SK-N-SH (cell line): Measurements from ENCODE around the gene SMIM12. TPM values are rescaled to one million over a fixed set of nuclear protein-coding genes. Genes with fewer than 3 reads are reported as not detected.

Experiments
- CTCF ChIA-PET: fragments of 300-600, 350-600 bp; formaldehyde crosslinking; extraction: SDS; loops from one replicate; lab custom pipeline; 2021; lab: Yijun Ruan, JAX
- POLR2A ChIA-PET: fragments of 350-600 bp; sonication (Branson Sonifier 250); formaldehyde crosslinking; extraction: SDS; loops from one replicate; lab custom pipeline; 2020; ENCODE audit warnings: antibody characterized with exemption, inconsistent platforms; lab: Yijun Ruan, JAX
- DNase-seq: peaks from one replicate; pipeline ENCODE4 v3.0.0; 2012
- H2AFZ ChIP-seq: fragments of 200-600 bp; sonication (generic); 2 replicates; pipeline ENCODE4 v1.8.1; 2016; ENCODE audit warnings: antibody characterized with exemption, mild to moderate bottlenecking, low read depth
- H3F3A ChIP-seq: fragments of 200-600 bp; sonication (generic); replicated peaks from 2 replicates; pipeline ENCODE3; 2016; ENCODE audit warnings: antibody characterized with exemption, mild to moderate bottlenecking; ENCODE audit not compliant: insufficient read depth
- H3K27ac ChIP-seq, 2 experiments: fragments of 200-500 bp in 1 of 2; fragments of 200-600 bp in 1 of 2; sonication (Bioruptor generic) in 1 of 2; sonication (generic), shearing (Covaris generic) in 1 of 2; 2 replicates each; pipeline versions ENCODE4 v1.5.1 to v1.6.1; 2014 to 2016; ENCODE audit warnings: low read depth in 2 of 2, inconsistent platforms in 1 of 2, low read length in 1 of 2, mild to moderate bottlenecking in 1 of 2, mixed read lengths in 1 of 2
- H3K27me3 ChIP-seq: fragments of 200-600 bp; sonication (generic), shearing (Covaris generic); 2 replicates; pipeline ENCODE4 v1.6.1; 2016; ENCODE audit warnings: mixed run types; ENCODE audit not compliant: insufficient read depth
- H3K36me3 ChIP-seq, 2 experiments: fragments of 200-500 bp in 1 of 2; fragments of 200-600 bp in 1 of 2; sonication (Bioruptor generic) in 1 of 2; sonication (generic) in 1 of 2; replicated peaks in 1 of 2; 2 replicates each; pipeline versions ENCODE3 to v1.5.1; 2014 to 2016; ENCODE audit warnings: low read length in 1 of 2, mild to moderate bottlenecking in 1 of 2; ENCODE audit not compliant: insufficient read depth in 2 of 2, control insufficient read depth in 1 of 2
- H3K4me1 ChIP-seq, 2 experiments: fragments of 200-500 bp in 1 of 2; fragments of 200-600 bp in 1 of 2; sonication (Bioruptor generic) in 1 of 2; sonication (generic), shearing (Covaris generic) in 1 of 2; 2 replicates each; pipeline versions ENCODE4 v1.5.1 to v1.6.1; 2014 to 2016; ENCODE audit warnings: low read depth in 1 of 2, low read length in 1 of 2, mixed run types in 1 of 2; ENCODE audit not compliant: insufficient read depth in 2 of 2, control insufficient read depth in 1 of 2
- H3K4me2 ChIP-seq: fragments of 200-600 bp; sonication (generic), shearing (Covaris generic); 2 replicates; pipeline ENCODE4 v1.6.1; 2017; ENCODE audit warnings: mixed run types
- H3K4me3 ChIP-seq, 2 experiments: fragments of 200-500 bp in 1 of 2; fragments of 200-600 bp in 1 of 2; sonication (Bioruptor generic) in 1 of 2; sonication (generic), shearing (Covaris generic) in 1 of 2; 2 replicates each; pipeline versions ENCODE4 v1.5.1 to v1.8.1; 2014 to 2016; ENCODE audit warnings: low read depth in 2 of 2, inconsistent platforms in 1 of 2, low read length in 1 of 2, mild to moderate bottlenecking in 1 of 2, mixed read lengths in 1 of 2, moderate library complexity in 1 of 2
- H3K79me2 ChIP-seq: fragments of 200-600 bp; sonication (generic); 2 replicates; pipeline ENCODE4 v1.8.1; 2017; ENCODE audit warnings: mild to moderate bottlenecking; ENCODE audit not compliant: insufficient read depth
- H3K9ac ChIP-seq: fragments of 200-600 bp; sonication (generic); 2 replicates; pipeline ENCODE4 v1.6.1; 2017; ENCODE audit warnings: mixed run types
- H3K9me2 ChIP-seq: fragments of 200-600 bp; sonication (generic); 2 replicates; pipeline ENCODE4 v1.6.1; 2017; ENCODE audit warnings: mixed run types
- H3K9me3 ChIP-seq: fragments of 200-600 bp; sonication (generic); 2 replicates; pipeline ENCODE4 v1.6.1; 2017; ENCODE audit warnings: mixed run types, mild to moderate bottlenecking, moderate library complexity
- H4K20me1 ChIP-seq: fragments of 200-600 bp; sonication (generic); 2 replicates; pipeline ENCODE4 v1.6.1; 2017; ENCODE audit warnings: mild to moderate bottlenecking, mixed run types; ENCODE audit not compliant: insufficient read depth
- CHD2 ChIP-seq: fragments of 150-350 bp; IDR thresholded peaks from 2 replicates; pipeline ENCODE4 v1.6.1; 2018; ENCODE audit warnings: low read length; ENCODE audit not compliant: partially characterized antibody
- CTCF ChIP-seq: fragments of 200-600 bp; sonication (generic); IDR thresholded peaks from 2 replicates; pipeline ENCODE4 v1.6.1; 2017; ENCODE audit warnings: antibody characterized with exemption, mild to moderate bottlenecking, moderate library complexity
- ELF1 ChIP-seq: IDR thresholded peaks from 2 replicates; pipeline ENCODE4 v1.4.0; 2012
- EZH2phosphoT487 ChIP-seq: fragments of 200-600 bp; sonication (generic); IDR thresholded peaks from 2 replicates; pipeline ENCODE4 v1.6.1; 2017; ENCODE audit warnings: low read depth, mixed run types, mild to moderate bottlenecking, antibody characterized with exemption, moderate library complexity, borderline replicate concordance
- FOSL2 ChIP-seq: IDR thresholded peaks from 2 replicates; pipeline ENCODE4 v1.4.0; 2012; ENCODE audit warnings: low read depth, mild to moderate bottlenecking, moderate library complexity, borderline replicate concordance
- FOXM1 ChIP-seq: IDR thresholded peaks from 2 replicates; pipeline ENCODE4 v1.4.0; 2012; ENCODE audit warnings: low read depth, mild to moderate bottlenecking
- GATA2 ChIP-seq: sonication (generic); formaldehyde crosslinking; IDR thresholded peaks from 2 replicates; pipeline ENCODE4 v1.5.0; 2020; ENCODE audit warnings: mild to moderate bottlenecking, missing genetic modification reagents
- IRF3 ChIP-seq: fragments of 150-350 bp; IDR thresholded peaks from 2 replicates; pipeline ENCODE4 v1.6.1; 2016; ENCODE audit warnings: mild to moderate bottlenecking, low read depth, low read length
- JUND ChIP-seq: IDR thresholded peaks from 2 replicates; pipeline ENCODE4 v1.4.0; 2012
- MAX ChIP-seq: IDR thresholded peaks from 2 replicates; pipeline ENCODE4 v1.4.0; 2012; ENCODE audit warnings: low read depth
- MEF2A ChIP-seq: IDR thresholded peaks from 2 replicates; pipeline ENCODE4 v1.4.0; 2012; ENCODE audit warnings: low read depth, borderline replicate concordance
- MXI1 ChIP-seq: IDR thresholded peaks from 2 replicates; pipeline ENCODE4 v1.6.1; 2012; ENCODE audit warnings: mild to moderate bottlenecking, low read depth, low read length, improper control_type of control experiment
- NFIC ChIP-seq: IDR thresholded peaks from 2 replicates; pipeline ENCODE4 v1.4.0; 2012; ENCODE audit warnings: borderline replicate concordance
- POLR2AphosphoS5 ChIP-seq: IDR thresholded peaks from 2 replicates; pipeline ENCODE4 v1.6.1; 2012; ENCODE audit warnings: low read depth, low read length
- RCOR1 ChIP-seq: fragments of 150-350 bp; IDR thresholded peaks from 2 replicates; pipeline ENCODE4 v1.6.1; 2017; ENCODE audit warnings: antibody characterized with exemption, low read length
- RFX5 ChIP-seq: IDR thresholded peaks from 2 replicates; pipeline ENCODE4 v1.6.1; 2012; ENCODE audit warnings: mild to moderate bottlenecking, improper control_type of control experiment, low read length
- RXRA ChIP-seq: IDR thresholded peaks from 2 replicates; pipeline ENCODE4 v1.4.0; 2012; ENCODE audit warnings: low read depth, mild to moderate bottlenecking, borderline replicate concordance
- SIN3A ChIP-seq: IDR thresholded peaks from 2 replicates; pipeline ENCODE4 v1.6.1; 2012; ENCODE audit warnings: low read depth, mild to moderate bottlenecking, low read length, moderate library complexity, borderline replicate concordance
- SMC3 ChIP-seq: IDR thresholded peaks from 2 replicates; pipeline ENCODE4 v1.6.1; 2012; ENCODE audit warnings: low read depth, low read length, improper control_type of control experiment
- TAF1 ChIP-seq: IDR thresholded peaks from 2 replicates; pipeline ENCODE4 v1.6.1; 2012; ENCODE audit warnings: low read depth, mild to moderate bottlenecking, low read length, moderate library complexity, borderline replicate concordance
- TCF12 ChIP-seq: IDR thresholded peaks from 2 replicates; pipeline ENCODE4 v1.4.0; 2012
- USF2 ChIP-seq: fragments of 150-350 bp; IDR thresholded peaks from 2 replicates; pipeline ENCODE4 v1.6.1; 2017; ENCODE audit warnings: antibody characterized with exemption, low read length, low read depth, borderline replicate concordance
- YY1 ChIP-seq: IDR thresholded peaks from 2 replicates; pipeline ENCODE4 v1.4.0; 2012; ENCODE audit warnings: low read depth, mild to moderate bottlenecking
- ZBTB33 ChIP-seq: IDR thresholded peaks from 2 replicates; pipeline ENCODE4 v1.4.0; 2012; ENCODE audit warnings: low read depth, borderline replicate concordance
- WGBS: methylation state at CpG from one replicate; pipeline ENCODE4 v1.1.6; 2017; ENCODE audit warnings: low lambda C conversion rate; 5-methylcytosine and 5-hydroxymethylcytosine counted together
- polyA plus RNA-seq, 3 experiments: library from polyadenylated mRNA; depleted of rRNA; stranded (reverse); fragments of >200 nt; gene quantifications; 2 replicates each; pipeline ENCODE4 v1.2.3, GENCODE V29; 2012

The SMIM12 gene
- 42.3 and 46.7 TPM in 2 replicates for polyA plus RNA-seq (2012; rRNA removed)
- polyA plus RNA-seq (2012; cell fraction: cytosol; rRNA removed) = 42.8 and 46.1 TPM in 2 replicates
- polyA plus RNA-seq (2012; cell fraction: nucleus; rRNA removed) = 22.9 and 24.6 TPM in 2 replicates

GRCh38 chr1:34859446-34860200, at the start of gene SMIM12:
Gene SMIM12 (minus strand): TSS chr1:34859749. CDS start chr1:34855977, 3,772 bp downstream.
- Histone ChIP-seq H3K27me3 (no peaks in the 10 kb centered on the region), H3F3A (no peaks in the 10 kb centered on the region), H3K36me3 (peaks cover 5 to 12% of the 10 kb centered on the region in 2 experiments), H3K9ac (peak within 1 kb of the TSS; percentile 86), H3K9me2 (no peaks in the 10 kb centered on the region), H3K27ac (peak within 1 kb of the TSS; percentile 50 to 69; a peak in 3 of 4 replicates), H2AFZ (peak within 1 kb of the TSS; percentile 92), H3K4me1 (peaks cover 9 to 16% of the 10 kb centered on the region in 2 experiments; a peak in 3 of 4 replicates), H3K9me3 (no peaks in the 10 kb centered on the region), H3K4me2 (peak within 1 kb of the TSS; percentile 85), H4K20me1 (peaks cover 18% of the 10 kb centered on the region; the same call in 1 of the 2 replicates), H3K4me3 (peak within 1 kb of the TSS; percentile 88 to 100), H3K79me2 (peaks cover 42% of the 10 kb centered on the region)
- WGBS = 2% methylated on average over 20 of the region's 47 CpGs
- ChIA-PET POLR2A (interaction anchor here (1.0 to 1.2 kb wide), 4 partner anchors 11 to 331 kb away, joined by 3 to 7 read pairs (median 4); partner anchors contain the start of gene TMEM35B), CTCF (interaction anchor here (0.5 to 3.9 kb wide), 42 partner anchors 8 to 913 kb away, joined by 3 to 26 read pairs (median 4); partner anchors contain the start of genes DLGAP3, GJB3, TMEM35B and ZMYM1)
- DNase-seq = peak; percentile 99
- no peak for TF ChIP-seq IRF3
- peak; percentile 99 for TF ChIP-seq MXI1
- TF ChIP-seq TCF12 = peak; percentile 30; the same call in 1 of the 2 replicates
- TF ChIP-seq TAF1 = peak; percentile 81
- TF ChIP-seq MEF2A = no peak
- no peak; the same call in 1 of the 2 replicates for TF ChIP-seq USF2
- TF ChIP-seq CHD2 = peak; percentile 87
- TF ChIP-seq GATA2 (CRISPR knock-in tag) = no peak
- peak; percentile 99 for TF ChIP-seq MAX
- no peak for TF ChIP-seq RFX5
- TF ChIP-seq YY1 = peak; percentile 65
- TF ChIP-seq ZBTB33 = peak; percentile 61; the same call in 1 of the 2 replicates
- TF ChIP-seq SIN3A = peak; percentile 79; the same call in 1 of the 2 replicates
- TF ChIP-seq FOXM1 = no peak
- peak; percentile 76; the same call in 1 of the 2 replicates for TF ChIP-seq NFIC
- TF ChIP-seq RXRA = peak; percentile 20; the same call in 1 of the 2 replicates
- peak; percentile 90 for TF ChIP-seq CTCF
- TF ChIP-seq POLR2AphosphoS5 = peak; percentile 92
- no peak for TF ChIP-seq JUND
- no peak for TF ChIP-seq FOSL2
- no peak for TF ChIP-seq EZH2phosphoT487
- TF ChIP-seq ELF1 = peak; percentile 83
- TF ChIP-seq RCOR1 = no peak
- peak; percentile 41 for TF ChIP-seq SMC3
